ENCODE data around the gene FOXR2.

FOXR2 gene, protein sequence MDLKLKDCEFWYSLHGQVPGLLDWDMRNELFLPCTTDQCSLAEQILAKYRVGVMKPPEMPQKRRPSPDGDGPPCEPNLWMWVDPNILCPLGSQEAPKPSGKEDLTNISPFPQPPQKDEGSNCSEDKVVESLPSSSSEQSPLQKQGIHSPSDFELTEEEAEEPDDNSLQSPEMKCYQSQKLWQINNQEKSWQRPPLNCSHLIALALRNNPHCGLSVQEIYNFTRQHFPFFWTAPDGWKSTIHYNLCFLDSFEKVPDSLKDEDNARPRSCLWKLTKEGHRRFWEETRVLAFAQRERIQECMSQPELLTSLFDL

DNA sequence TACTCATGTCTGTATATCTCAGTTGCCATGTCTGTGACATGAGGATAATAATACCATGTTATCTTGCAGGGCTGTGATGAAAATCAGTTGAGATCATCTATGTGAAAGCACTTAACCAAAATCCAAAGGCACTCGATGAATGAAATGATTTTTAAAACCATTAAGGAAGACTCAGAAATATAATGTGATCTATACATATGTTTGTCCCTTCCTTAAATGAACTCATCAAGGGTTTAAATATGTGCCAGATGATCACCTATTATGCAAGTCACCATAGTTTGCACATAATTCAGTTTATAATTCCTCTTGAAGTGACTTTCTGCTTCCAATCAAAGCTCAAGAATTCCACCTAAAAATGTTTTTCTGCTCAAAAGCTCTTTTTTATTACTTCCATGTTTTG, at the start of gene FOXR2:
TSS of gene FOXR2 (plus strand) at position 301 of the 400 bp plus-strand sequence. CDS start 312 bp downstream, outside the sequence.
- DNase-seq = no peak

- DNase-seq = no peak
Measured at GRCh38 chrX:55579115-55579514, 44.1 kb upstream of the FOXR2 start.

- DNase-seq = no peak
Measured at GRCh38 chrX:55582447-55582846, 40.8 kb upstream of the FOXR2 start.

DNA sequence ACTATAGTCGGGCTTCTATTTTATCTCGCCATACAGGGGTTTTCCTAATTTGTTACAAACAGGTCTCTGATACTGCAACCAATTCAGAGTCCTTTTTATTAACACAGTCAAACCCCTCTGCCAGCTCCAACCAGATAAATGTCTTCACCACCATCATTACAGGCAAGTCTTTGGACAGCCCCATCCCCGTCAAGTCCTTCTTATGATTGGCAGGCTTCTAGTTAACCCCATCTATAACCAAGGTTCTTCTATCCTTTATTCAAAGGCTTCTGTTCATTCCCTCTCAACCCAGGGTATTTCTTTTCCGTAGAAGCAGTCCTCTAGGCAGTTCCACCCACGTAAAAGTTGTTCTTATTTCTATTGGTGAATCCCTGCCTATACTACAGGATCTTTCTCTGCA, 29.9 kb upstream of the FOXR2 start:
- no peak for DNase-seq

DNA sequence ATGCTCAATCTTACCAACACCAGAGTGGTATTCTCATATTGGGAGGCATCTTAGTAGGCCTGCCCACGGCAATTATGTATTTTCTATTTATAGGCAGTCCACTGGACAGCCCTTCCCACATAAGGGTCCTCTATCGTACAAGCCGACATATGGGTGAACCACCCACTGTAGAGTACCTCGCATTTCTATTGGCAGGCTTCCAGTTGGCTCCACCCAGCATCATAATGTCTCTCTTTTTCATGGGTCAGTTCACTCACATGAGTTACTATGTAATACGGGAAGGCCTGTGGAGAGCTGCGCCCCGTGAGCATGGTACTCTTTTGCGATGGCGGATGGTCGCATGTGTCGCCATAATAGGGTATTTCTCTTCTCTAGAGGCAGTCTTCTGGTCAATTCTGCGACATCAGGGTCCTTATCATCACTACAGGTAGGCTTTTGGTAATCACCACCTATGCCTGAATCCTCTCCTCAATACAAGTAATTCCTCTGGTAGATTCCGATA, 29.4 kb upstream of the FOXR2 start:
- DNase-seq = no peak

GRCh38 chrX:55598333-55598732, 24.9 kb upstream of the FOXR2 start:
- DNase-seq = no peak

DNA sequence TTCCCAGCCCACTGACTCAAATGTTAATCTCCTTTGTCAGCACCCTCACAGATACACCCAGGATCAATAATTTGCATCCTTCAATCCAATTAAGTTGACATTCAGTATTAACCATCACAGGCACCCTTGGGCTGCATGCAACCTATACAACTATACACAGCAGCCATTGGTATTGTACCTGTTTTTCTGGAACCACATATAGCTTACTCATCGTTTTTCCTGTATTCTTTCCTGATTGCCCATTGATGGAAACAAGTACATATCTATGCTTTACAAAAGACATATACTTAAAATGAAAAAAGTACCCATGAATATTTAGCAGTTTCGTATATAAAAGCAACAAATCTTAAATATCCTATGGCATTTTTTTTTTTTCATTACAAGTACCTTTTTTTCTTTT, 3.7 kb upstream of the FOXR2 start:
- DNase-seq = no peak

GRCh38 chrX:55624403-55624802, 1.2 kb downstream of the FOXR2 start:
- DNase-seq = no peak

GRCh38 chrX:55636109-55636508, 12.9 kb downstream of the FOXR2 start:
- DNase-seq = no peak

GRCh38 chrX:55638933-55639332, 15.7 kb downstream of the FOXR2 start:
- DNase-seq = no peak

- no peak for DNase-seq
Measured at GRCh38 chrX:55640854-55641253, 17.7 kb downstream of the FOXR2 start.

GRCh38 chrX:55648434-55648833, 25.2 kb downstream of the FOXR2 start:
- DNase-seq = no peak

DNA sequence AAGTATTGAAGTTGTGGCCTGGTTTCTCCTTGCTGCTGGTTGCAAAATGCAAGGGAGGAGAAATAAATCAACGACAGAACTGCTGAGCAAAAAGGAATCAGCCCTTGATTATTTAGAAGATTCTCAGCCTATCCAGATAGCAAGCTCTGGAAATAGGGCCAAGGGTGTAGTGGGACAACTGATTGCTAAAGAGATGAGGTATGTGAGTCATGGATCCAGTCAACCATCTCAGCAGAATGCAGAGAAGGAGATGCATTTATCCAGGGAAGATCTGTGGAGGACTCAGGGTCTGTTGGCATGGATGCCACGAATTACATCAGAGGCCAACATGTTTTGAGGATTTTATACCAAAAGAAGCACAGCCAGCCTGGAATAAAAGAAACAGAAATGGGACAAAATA, 36.7 kb downstream of the FOXR2 start:
- DNase-seq = no peak

GRCh38 chrX:55663584-55663983, 40.4 kb downstream of the FOXR2 start:
- no peak for DNase-seq

- no peak for DNase-seq
Measured at GRCh38 chrX:55668084-55668483, 44.9 kb downstream of the FOXR2 start.

All from NCI-H187 treated with DMSO at 0.1 percent for 48 hours (cell line).